HG03175 (cell line): Measurements from ENCODE around the gene SLCO4A1.
"Not testable (repeated sequence)": the region's sequence is repeated elsewhere in the genome, so short reads cannot be mapped to it uniquely, and the experiment has no call there.

ENCODE experiments used
- ATAC-seq: cut with Tn5 transposase; IDR thresholded peaks from one replicate; pipeline ENCODE4 v1.9.1; 2021; ENCODE audit warnings: mild to moderate bottlenecking, moderate library complexity; ENCODE audit not compliant: unreplicated experiment

SLCO4A1 gene

GRCh38 chr20:62679978-62680589 lies 37.8 kb downstream of the SLCO4A1 start:
- no peak for ATAC-seq

GRCh38 chr20:62682912-62683517 lies 40.7 kb downstream of the SLCO4A1 start:
- no peak for ATAC-seq

GRCh38 chr20:62683660-62684322 lies 41.5 kb downstream of the SLCO4A1 start:
- ATAC-seq, result not testable (repeated sequence)

GRCh38 chr20:62684981-62685380 lies 42.7 kb downstream of the SLCO4A1 start:
- no peak for ATAC-seq

- ATAC-seq, result no peak
Measured at GRCh38 chr20:62685781-62686555, 43.7 kb downstream of the SLCO4A1 start.

GRCh38 chr20:62686869-62687830 lies 44.8 kb downstream of the SLCO4A1 start:
- ATAC-seq, result no peak

- ATAC-seq, result no peak
Measured at GRCh38 chr20:62688083-62688482, 45.8 kb downstream of the SLCO4A1 start.

- no peak for ATAC-seq
Measured at GRCh38 chr20:62688855-62689460, 46.7 kb downstream of the SLCO4A1 start.

GRCh38 chr20:62689861-62690260 lies 47.6 kb downstream of the SLCO4A1 start:
- ATAC-seq, result no peak

- ATAC-seq, result no peak
Measured at GRCh38 chr20:62690261-62690820, 48.0 kb downstream of the SLCO4A1 start.

- no peak for ATAC-seq
Measured at GRCh38 chr20:62691487-62691886, 49.2 kb downstream of the SLCO4A1 start.

- ATAC-seq, result no peak
Measured at GRCh38 chr20:62692176-62692575, 49.9 kb downstream of the SLCO4A1 start.

- no peak for ATAC-seq
Measured at GRCh38 chr20:62692801-62693523, 50.7 kb downstream of the SLCO4A1 start.

GRCh38 chr20:62693524-62693922 lies 51.2 kb downstream of the SLCO4A1 start:
- no peak for ATAC-seq

- no peak for ATAC-seq
Measured at GRCh38 chr20:62694106-62694505, 51.8 kb downstream of the SLCO4A1 start.

GRCh38 chr20:62694868-62695267 lies 52.6 kb downstream of the SLCO4A1 start:
- no peak for ATAC-seq

GRCh38 chr20:62695448-62696414 lies 53.4 kb downstream of the SLCO4A1 start:
- no peak for ATAC-seq

GRCh38 chr20:62696434-62696957 lies 54.2 kb downstream of the SLCO4A1 start:
- no peak for ATAC-seq
